Measurements from ENCODE around the gene EDDM13.

DNA sequence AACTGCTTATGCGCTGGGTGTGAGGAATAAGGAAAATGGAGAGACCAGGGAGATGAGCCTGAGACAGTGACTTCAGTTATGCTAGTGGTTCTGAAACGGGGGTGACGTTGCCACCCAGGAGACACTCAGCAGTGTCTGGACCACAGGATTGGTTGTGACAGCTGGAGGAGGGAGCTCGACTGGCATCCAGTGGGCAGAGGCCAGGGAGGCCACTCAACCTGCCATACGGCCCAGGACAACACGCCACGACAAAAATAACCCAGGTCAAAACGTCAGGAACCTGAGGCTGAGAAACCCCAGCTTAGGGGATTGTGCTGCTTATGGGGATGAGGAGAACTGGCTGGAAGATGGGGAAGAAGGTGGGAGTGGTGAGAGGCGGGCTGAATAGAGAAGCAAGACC lies 31.7 kb downstream of the EDDM13 start:
- no peak for TF ChIP-seq CTCF (IDR thresholded peaks at IDR 0.05)
- TF ChIP-seq POLR2A (IDR thresholded peaks at IDR 0.05): no peak

Measured in testis (tissue), 2 donors.